Spinal cord (tissue), 10 donors: ENCODE data around the gene FERMT3. TPM values are rescaled to one million over a fixed set of nuclear protein-coding genes. Genes with fewer than 3 reads are reported as not detected.

Experiments
- DNase-seq, 6 donors: peaks; one replicate each; pipeline versions ENCODE4 v3.0.0 to v3.0.0-alpha.2; 2013 to 2015; ENCODE audit warnings: low spot score in 6 of 6, low read depth in 4 of 6
- H3K27ac ChIP-seq: one replicate; pipeline ENCODE4 v1.5.1; 2013; ENCODE audit warnings: low read depth, low read length, control low read depth
- H3K27me3 ChIP-seq: one replicate; pipeline ENCODE4 v1.6.1; 2013; ENCODE audit warnings: low read length; ENCODE audit not compliant: control insufficient read depth, insufficient read depth
- H3K36me3 ChIP-seq: one replicate; pipeline ENCODE4 v1.6.1; 2013; ENCODE audit warnings: low read length; ENCODE audit not compliant: control insufficient read depth, insufficient read depth
- H3K4me1 ChIP-seq: one replicate; pipeline ENCODE4 v1.6.1; 2013; ENCODE audit warnings: low read length; ENCODE audit not compliant: control insufficient read depth, insufficient read depth
- H3K4me3 ChIP-seq: one replicate; pipeline ENCODE4 v1.5.1; 2013; ENCODE audit warnings: low read depth, low read length, control low read depth
- H3K9me3 ChIP-seq: one replicate; pipeline ENCODE4 v1.6.1; 2013; ENCODE audit warnings: low read length; ENCODE audit not compliant: control insufficient read depth, insufficient read depth
- WGBS: methylation state at CpG from one replicate; pipeline ENCODE4 v1.1.5; 2013; ENCODE audit warnings: missing lambda C conversion rate; ENCODE audit not compliant: insufficient coverage; 5-methylcytosine and 5-hydroxymethylcytosine counted together
- polyA plus RNA-seq, 2 donors: library from polyadenylated mRNA; unstranded; fragments of 120-200 nt; gene quantifications; one replicate each; pipeline ENCODE4 v1.2.1, GENCODE V29; 2013; ENCODE audit not compliant: insufficient read length in 2 of 2
- total RNA-seq, 2 donors: library from RNA; depleted of rRNA in 1 of 2; stranded (reverse); fragments of 120-200 nt in 1 of 2; fragments of >200 nt in 1 of 2; gene quantifications; one replicate each; pipeline versions ENCODE4 v1.2.3 to v1.2.4, GENCODE V29; 2013 to 2014
- donor health status: healthy.

Gene FERMT3
- total and polyA plus RNA-seq, 4 donors = 5.1 to 8.2 (median 5.9) TPM

DNA sequence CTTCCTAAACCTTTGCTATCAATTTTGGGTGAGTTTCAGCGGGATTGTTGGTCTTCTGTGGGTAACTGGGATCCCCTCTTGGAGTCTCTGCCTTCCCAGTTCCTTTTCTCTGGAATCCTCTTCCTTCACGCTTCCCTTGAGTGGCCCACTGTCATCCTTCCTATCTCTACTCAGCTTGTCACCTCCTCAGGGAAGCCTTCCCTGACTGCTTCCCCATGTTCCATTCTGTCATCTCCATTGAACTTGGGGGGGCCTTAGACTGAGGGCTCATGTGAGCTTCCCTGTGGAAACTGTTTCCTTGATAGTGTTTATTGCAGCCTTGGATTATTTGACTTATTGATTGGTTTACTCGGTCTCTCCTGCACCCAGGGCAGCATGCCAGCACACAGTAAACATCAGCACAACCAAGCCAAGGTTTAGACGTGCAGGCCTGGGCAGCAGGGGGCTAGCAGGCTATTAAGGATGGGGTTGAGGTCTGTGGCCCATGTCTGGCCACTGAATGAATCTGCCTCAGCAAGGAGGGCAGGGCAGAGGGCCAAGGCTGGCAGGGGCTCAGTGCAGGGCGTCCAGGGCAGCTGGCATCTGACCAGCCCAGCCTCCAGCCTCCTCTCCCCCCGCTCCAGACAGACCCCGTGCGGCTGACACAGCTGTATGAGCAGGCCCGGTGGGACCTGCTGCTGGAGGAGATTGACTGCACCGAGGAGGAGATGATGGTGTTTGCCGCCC is 12.3 kb downstream of the FERMT3 start:
- DNase-seq = no peak
- Histone ChIP-seq H3K4me1 (peaks cover 10% of the 10 kb centered on the region), H3K36me3 (peaks cover 34% of the 10 kb centered on the region), H3K9me3 (no peaks in the 10 kb centered on the region), H3K4me3 (no peak overlapping the region), H3K27ac (no peak overlapping the region), H3K27me3 (no peaks in the 10 kb centered on the region)
- WGBS = 68% methylated on average over 5 of the region's 11 CpGs

GRCh38 chr11:64219354-64219684 is 12.8 kb downstream of the FERMT3 start:
- H3K27me3 ChIP-seq = no peaks in the 10 kb centered on the region
- H3K36me3 ChIP-seq = peaks cover 39% of the 10 kb centered on the region
- 86% methylated on average over 6 of the region's 7 CpGs for whole genome bisulfite sequencing
- no peak for DNase-seq
- H3K4me1 ChIP-seq = peaks cover 10% of the 10 kb centered on the region
- no peak overlapping the region for H3K27ac ChIP-seq
- no peak overlapping the region for H3K4me3 ChIP-seq
- H3K9me3 ChIP-seq = no peaks in the 10 kb centered on the region

GRCh38 chr11:64219755-64220154 is 13.2 kb downstream of the FERMT3 start:
- Histone ChIP-seq H3K27me3 (no peaks in the 10 kb centered on the region), H3K27ac (no peak overlapping the region), H3K4me3 (no peak overlapping the region), H3K4me1 (peaks cover 14% of the 10 kb centered on the region), H3K9me3 (no peaks in the 10 kb centered on the region), H3K36me3 (peaks cover 44% of the 10 kb centered on the region)
- no peak for DNase-seq
- 86% methylated on average over 6 of the region's 10 CpGs for WGBS

DNA sequence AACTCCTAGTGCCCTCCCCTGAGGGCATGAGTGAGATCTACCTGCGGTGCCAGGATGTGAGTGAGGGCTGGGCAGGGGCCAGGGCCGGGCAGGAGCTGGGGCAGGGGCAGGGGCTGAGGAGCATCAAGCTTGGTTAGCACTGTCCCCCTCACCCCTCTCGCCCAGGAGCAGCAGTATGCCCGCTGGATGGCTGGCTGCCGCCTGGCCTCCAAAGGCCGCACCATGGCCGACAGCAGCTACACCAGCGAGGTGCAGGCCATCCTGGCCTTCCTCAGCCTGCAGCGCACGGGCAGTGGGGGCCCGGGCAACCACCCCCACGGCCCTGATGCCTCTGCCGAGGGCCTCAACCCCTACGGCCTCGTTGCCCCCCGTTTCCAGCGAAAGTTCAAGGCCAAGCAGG is 13.8 kb downstream of the FERMT3 start:
- H3K4me3 ChIP-seq = no peak overlapping the region
- peaks cover 48% of the 10 kb centered on the region for H3K36me3 ChIP-seq
- H3K27ac ChIP-seq = no peak overlapping the region
- DNase-seq = no peak
- H3K9me3 ChIP-seq = no peaks in the 10 kb centered on the region
- 86% methylated on average over 15 of the region's 17 CpGs for WGBS
- H3K27me3 ChIP-seq = no peaks in the 10 kb centered on the region
- peaks cover 19% of the 10 kb centered on the region for H3K4me1 ChIP-seq

DNA sequence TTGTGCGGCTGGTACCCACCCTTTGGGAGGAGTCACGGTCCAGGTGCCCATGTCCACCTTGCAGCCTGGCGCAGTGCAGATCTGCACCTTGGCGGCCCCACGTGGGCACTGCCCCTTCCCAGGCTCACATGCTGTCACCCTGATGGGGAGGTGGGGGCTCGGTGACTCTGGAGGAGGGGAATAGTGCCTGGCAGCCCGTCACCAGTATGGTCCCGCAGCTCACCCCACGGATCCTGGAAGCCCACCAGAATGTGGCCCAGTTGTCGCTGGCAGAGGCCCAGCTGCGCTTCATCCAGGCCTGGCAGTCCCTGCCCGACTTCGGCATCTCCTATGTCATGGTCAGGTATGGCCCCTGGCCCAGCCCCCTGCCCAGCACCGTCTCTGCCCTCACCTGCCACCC is 14.3 kb downstream of the FERMT3 start:
- Histone ChIP-seq H3K4me1 (peaks cover 25% of the 10 kb centered on the region), H3K27ac (no peak overlapping the region), H3K36me3 (peaks cover 48% of the 10 kb centered on the region), H3K4me3 (no peak overlapping the region), H3K9me3 (no peaks in the 10 kb centered on the region), H3K27me3 (no peaks in the 10 kb centered on the region)
- DNase-seq = no peak
- 91% methylated on average over 14 of the region's 14 CpGs for WGBS

DNA sequence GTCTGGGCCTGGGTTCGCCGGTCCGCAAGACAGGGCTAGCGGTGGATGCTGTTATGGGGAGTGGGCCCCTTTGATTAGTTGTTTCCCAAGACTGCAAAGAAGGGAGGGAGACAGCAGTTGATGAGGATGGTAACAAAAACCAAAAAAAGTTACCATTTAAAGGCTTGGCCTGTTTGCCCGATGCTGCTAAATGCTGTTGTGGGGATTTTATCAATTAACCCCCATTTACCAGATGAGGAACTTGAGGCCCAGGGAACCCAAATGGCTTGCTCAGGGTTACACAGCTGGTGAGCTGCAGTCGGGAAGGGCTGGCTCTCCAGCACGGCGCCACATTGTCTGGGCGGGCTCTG is 16.1 kb downstream of the FERMT3 start:
- no peak overlapping the region for H3K27ac ChIP-seq
- H3K36me3 ChIP-seq = peaks cover 48% of the 10 kb centered on the region

GRCh38 chr11:64223001-64223651 is 16.6 kb downstream of the FERMT3 start:
- DNase-seq = no peak
- no peak overlapping the region for H3K4me3 ChIP-seq
- WGBS = 89% methylated on average over 22 of the region's 24 CpGs
- no peaks in the 10 kb centered on the region for H3K27me3 ChIP-seq
- no peaks in the 10 kb centered on the region for H3K9me3 ChIP-seq
- H3K36me3 ChIP-seq = peaks cover 48% of the 10 kb centered on the region
- no peak overlapping the region for H3K27ac ChIP-seq
- peaks cover 41% of the 10 kb centered on the region for H3K4me1 ChIP-seq

More for the DNA sequence above, 16.1 kb downstream of the FERMT3 start:
- Histone ChIP-seq H3K4me1 (peaks cover 40% of the 10 kb centered on the region), H3K9me3 (no peaks in the 10 kb centered on the region), H3K4me3 (no peak overlapping the region), H3K27me3 (no peaks in the 10 kb centered on the region)
- WGBS = 84% methylated on average over 9 of the region's 9 CpGs
- DNase-seq = no peak

- WGBS = 92% methylated on average over 17 of the region's 17 CpGs
- Histone ChIP-seq H3K9me3 (no peaks in the 10 kb centered on the region), H3K4me3 (no peak overlapping the region), H3K27ac (no peak overlapping the region), H3K27me3 (no peaks in the 10 kb centered on the region), H3K36me3 (peaks cover 47% of the 10 kb centered on the region), H3K4me1 (peaks cover 39% of the 10 kb centered on the region)
- DNase-seq = no peak
Observed at GRCh38 chr11:64224151-64224890, 17.8 kb downstream of the FERMT3 start.

DNA sequence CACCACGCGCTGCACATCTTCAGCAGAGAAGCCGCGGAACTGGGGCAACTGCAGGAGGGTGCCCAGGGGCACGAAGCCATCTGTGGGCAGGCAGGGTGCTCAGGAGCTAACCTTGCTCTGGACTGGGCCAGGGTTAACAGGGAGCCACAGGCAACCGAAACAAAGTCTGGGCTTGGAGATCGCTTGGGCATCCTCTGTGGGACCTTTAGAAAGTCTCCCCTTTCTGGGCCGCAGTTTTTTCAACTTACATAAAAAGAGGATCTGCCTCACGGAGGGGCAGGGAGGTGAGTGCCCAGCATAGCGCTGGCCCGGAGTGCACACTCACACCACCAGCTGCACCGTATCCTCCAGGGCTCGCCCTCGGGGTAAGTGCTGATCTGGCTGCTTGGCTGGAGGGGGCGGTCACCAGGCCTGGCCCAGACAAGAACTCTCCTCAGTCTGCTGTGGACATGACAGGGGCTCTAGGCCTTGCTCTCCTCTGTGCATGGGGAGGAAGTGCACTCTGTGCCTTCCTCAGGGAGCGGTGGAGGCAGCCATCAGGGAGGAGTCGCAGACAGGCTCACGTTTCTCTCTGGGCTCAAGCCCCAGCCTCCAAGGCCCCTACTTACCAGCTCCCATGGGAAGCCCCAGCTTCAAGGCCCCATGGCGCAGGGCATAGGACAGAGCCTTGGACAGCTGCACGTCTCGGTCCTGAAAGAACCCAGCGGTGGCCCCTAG is 18.5 kb downstream of the FERMT3 start:
- 60% methylated on average over 22 of the region's 22 CpGs for WGBS
- Histone ChIP-seq H3K27me3 (no peaks in the 10 kb centered on the region), H3K4me3 (peak overlapping the region; percentile 73), H3K27ac (peak overlapping the region; percentile 69), H3K4me1 (peaks cover 46% of the 10 kb centered on the region), H3K9me3 (no peaks in the 10 kb centered on the region), H3K36me3 (peaks cover 39% of the 10 kb centered on the region)
- DNase-seq = no peak
